HL-60/S4 (cell line): Measurements from ENCODE around the gene UXS1.

Experiments
- in situ Hi-C: fragments of 300-500 bp; cut with MboI; formaldehyde crosslinking; loops from 2 replicates; pipeline ENCODE4 v1.14.3; 2022; ENCODE audit warnings: low sequenced_read_pairs

The UXS1 gene

DNA sequence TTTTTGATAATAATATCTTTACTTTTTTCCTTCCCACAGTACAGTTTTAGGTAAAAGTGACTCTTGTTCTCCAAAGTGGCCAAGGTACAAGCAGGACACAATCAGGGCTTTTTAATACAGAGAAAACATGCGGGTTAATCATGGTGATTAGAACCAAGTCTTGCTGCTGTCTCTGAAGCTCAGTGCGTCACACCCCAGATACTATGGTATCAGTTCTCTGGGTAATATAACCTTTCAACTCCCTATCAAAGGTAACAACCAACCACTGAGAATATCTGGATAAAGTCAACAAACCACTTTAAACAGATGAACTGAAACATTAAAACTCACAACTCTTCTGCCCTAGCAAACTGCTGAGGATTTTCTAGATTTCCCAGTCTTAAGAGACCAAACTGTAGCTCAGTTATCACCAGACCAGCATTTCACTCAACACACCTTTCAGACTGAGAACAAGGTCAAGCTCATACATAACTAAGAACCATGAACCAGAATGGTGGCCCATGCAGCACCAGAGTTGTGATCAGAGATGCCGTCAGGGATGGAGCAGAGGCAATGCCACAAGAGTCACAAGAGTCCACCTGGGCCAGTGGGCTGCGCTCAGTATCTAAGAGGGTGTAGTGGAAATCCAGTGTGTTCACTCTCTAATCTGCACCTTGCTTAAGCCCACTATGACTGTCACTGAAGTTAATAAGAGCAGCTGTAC is 103.0 kb downstream of the UXS1 start:
- in situ Hi-C loops, result no loop called here

DNA sequence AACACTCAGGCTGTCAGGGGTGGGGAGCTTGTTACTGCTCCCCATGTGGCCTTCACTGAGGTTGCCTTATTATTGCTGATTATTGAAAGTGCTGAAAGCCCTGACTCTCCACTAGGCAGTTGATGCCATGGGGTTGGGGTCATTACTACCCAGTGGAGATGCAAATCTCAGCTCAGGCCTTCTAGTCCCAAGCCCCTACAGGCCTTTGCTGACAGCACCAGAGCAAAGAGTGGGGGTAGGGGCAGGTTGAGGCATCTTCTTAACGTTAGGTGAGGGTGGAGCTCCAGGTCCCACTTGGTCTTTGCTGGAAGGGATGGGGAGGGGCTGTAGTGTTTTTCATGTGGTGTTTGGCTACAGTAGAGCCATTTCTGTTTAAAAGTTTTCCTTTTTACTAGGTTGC is 104.5 kb downstream of the UXS1 start:
- in situ Hi-C loops, result no loop called here

DNA sequence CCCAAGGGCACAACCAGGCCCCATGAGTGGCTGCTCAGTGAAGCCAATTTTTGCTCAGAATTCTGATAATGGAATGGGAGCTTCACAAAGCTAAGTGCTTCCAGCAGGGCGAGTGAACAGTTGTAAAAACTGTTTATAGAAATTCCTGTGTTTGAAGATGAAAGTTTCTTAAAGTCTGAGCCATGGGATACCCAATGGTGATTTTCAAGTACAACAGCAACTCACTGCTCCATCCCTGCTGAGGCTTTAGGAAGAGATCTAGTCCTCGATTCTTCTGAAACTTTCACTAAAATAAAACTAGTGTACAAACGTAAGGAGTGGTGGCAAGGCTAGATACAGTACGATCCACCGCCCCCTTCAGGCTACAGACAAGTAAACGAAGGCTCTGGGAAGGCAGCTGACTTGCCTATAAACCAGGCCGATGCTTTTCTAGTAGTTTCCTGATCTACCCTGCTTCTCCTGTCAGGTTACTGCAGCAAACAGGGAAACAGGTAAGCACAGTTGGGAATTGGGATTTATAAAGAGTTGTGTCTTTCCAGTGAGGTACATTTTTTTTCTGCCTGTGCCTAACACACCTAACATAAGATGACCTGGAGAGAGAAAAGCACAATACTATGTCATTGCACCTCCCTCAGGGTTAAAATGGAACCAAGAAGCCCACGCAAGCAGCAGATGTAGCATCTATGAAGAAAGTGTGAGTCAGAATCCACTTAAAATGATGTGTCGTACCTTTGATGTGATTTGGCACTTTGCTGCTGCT is 108.7 kb downstream of the UXS1 start:
- in situ Hi-C loops, result no loop called here

GRCh38 chr2:106080959-106081358 is 113.1 kb downstream of the UXS1 start:
- in situ Hi-C loops, result no loop called here

- in situ Hi-C loops, result no loop called here
These were observed 116.0 kb downstream of the UXS1 start for GRCh38 chr2:106078096-106078495.

DNA sequence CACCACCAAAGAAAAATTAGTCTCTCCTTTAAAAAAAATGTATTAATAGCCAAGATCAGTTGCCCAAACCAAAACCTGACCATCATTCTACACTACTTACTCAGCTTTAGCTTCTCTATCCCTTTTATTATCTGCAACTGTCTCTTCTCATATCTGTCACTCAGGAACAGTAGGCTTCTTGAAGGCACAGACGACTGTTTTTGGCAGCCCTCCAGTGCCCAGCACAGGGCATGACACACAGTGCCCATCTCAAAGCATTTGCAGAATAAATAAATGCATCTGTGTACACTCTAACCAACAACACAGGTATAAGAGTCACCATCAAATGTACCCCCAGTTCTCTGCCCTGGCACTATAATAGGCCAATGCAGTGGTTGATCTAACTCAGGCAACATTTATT is 117.2 kb downstream of the UXS1 start:
- in situ Hi-C loops, result no loop called here

GRCh38 chr2:106075048-106075447 is 119.1 kb downstream of the UXS1 start:
- in situ Hi-C loops, result no loop called here

- in situ Hi-C loops, result no loop called here
These were observed 120.3 kb downstream of the UXS1 start for GRCh38 chr2:106073678-106074406.

- in situ Hi-C loops, result no loop called here
These were observed 123.9 kb downstream of the UXS1 start for GRCh38 chr2:106070181-106070580.

DNA sequence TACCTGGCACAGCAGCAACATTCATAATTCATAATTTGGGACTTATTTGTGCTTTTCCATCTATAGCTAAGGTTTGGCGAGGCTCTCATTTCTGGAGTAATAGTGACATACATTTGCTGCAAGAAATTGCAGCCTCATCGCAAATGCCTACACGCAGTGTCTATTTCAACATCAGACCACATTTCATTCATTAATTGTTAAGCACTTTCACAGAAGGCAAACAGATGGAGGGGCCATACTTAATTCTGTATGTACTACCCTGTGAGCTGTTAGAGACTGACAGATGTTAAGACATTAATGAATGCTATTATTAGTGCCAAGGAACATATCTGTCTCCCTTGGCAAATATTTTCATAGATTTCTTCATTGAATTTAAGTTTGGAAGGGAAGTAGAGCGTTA is 125.7 kb downstream of the UXS1 start:
- in situ Hi-C loops, result no loop called here

DNA sequence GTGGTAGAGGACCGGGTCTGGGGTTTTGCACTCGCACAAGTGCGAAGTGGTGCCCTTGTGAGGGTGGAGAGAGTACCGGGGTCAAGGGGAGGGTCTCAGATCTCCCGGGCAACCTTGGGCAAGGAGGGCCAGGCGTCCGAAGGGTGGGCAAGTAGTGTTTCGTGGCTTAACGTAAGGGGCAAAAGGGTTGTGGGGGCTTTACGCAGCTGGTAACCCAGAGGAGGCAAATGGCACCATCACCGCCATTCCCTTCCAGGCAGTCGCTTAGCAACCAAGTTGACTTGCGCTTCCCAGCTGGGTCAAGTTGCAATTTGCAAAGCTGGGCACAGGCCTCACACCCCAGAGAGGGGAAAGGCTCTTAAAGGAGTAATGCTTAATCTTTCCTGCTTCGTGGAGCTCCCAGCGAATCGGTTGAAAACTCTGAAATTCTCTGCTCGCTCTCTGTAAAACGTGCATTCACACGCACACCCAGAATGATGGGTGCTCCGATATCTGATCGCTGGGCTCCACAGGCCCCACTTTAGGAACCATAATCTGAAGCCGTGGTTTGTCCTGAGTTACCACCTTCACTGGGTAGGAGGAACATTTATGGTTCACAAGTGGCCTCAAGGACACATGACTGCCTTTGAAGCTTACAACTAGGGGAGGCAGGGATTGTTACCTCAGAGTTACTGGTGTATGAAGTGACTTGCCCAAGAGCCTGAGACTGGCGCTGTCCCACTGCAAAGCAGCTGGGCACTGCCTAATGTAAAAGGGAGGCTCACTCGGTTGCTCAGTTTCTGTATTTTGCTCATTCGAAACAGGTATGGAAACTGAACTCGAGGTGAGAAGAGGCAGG is 127.9 kb downstream of the UXS1 start:
- in situ Hi-C loops, result no loop called here

DNA sequence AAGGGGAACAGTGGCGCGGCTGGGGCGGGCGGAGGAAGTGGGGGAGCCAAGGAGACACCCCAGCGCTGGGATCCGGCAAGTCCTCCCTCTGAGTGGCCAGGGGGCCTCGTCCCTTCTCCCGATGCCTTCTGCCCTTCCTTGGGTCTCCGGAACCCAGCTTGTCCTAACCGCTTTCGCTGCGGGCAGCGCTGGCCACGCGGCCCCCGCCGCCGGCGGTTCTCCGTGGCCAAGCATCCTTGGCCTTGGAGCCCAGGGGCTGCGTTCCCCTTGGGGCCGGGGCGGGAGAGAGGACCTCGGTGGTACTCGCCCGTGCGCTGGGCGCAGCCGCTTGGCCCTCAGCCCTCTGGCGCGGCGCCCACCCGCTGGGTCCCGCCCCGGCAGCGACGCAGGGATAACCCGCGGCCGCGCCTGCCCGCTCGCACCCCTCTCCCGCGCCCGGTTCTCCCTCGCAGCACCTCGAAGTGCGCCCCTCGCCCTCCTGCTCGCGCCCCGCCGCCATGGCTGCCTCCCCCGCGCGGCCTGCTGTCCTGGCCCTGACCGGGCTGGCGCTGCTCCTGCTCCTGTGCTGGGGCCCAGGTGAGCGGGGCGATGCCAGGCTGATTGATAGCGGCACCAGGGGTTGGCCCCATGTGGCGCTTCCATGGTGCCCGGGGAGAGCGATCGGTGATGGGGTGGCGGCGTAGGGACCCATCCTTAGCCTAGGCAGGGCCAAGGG is 128.7 kb downstream of the UXS1 start:
- in situ Hi-C loops, result no loop called here

- in situ Hi-C loops, result no loop called here
These were observed 130.9 kb downstream of the UXS1 start for GRCh38 chr2:106063181-106063580.

GRCh38 chr2:106062627-106063026 is 131.5 kb downstream of the UXS1 start:
- in situ Hi-C loops, result no loop called here

DNA sequence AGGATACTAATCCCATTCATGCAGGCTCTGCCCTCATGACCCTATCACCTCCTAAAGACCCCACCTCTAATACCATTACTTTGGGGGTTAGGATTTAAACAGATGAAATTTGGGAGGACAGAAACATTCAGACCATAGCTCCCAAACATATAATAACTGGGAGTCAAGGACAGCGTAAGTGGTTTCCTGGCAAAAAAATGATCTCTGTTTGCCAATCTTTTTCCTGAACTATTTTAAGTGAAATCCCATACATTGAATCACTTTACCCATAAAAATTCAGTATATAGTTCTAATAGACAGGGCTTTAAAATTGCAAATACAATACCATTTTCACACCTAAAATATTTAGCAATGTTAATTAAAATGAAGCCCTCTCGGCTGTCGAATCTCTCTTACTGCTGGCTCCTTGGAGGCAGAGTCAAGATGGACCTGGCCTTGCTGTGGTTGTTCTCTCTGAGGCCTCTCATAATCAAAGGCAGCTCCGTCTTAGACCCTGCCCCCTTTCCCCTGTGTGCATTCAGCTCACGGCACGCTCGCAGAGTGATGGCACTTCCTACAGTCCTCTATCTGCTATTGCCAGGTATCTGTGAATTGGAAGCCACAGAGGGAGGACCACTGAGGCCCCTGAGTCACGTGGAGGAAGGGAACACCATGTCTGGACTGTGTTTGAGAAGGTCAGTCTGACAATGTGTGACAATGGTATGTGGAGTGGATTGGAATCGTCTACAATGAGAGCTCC is 132.3 kb downstream of the UXS1 start:
- in situ Hi-C loops, result no loop called here

DNA sequence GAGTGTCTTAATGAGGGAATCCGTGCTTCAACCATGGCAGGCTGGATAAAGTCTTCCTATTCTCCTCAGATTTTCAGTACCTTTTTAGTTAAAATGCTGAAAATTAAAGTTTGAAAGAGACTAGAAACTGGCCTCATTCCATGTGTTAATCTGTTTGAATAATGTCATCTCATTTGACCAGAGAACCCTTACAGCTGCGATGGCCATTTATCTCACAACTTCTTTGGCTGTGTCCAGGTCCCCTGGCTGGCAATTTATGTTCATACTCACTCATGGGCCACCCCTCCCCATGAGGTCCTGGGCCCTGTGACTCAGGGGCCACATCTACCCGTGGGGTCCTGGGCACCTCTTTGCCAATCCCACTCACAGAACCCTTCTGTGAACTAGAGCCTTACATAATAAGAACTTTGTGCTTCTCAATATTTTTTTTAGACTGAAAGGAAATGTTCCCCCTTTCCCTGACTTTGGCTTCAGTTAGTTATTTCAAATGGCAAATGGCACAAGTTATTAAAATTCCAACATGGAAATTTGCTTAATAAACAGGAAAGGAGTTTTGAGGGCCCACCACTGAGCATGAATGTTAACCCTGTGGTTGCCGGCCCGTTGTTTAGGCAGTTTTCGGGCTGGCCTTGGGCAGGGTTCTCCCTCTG is 134.6 kb downstream of the UXS1 start:
- in situ Hi-C loops, result no loop called here

DNA sequence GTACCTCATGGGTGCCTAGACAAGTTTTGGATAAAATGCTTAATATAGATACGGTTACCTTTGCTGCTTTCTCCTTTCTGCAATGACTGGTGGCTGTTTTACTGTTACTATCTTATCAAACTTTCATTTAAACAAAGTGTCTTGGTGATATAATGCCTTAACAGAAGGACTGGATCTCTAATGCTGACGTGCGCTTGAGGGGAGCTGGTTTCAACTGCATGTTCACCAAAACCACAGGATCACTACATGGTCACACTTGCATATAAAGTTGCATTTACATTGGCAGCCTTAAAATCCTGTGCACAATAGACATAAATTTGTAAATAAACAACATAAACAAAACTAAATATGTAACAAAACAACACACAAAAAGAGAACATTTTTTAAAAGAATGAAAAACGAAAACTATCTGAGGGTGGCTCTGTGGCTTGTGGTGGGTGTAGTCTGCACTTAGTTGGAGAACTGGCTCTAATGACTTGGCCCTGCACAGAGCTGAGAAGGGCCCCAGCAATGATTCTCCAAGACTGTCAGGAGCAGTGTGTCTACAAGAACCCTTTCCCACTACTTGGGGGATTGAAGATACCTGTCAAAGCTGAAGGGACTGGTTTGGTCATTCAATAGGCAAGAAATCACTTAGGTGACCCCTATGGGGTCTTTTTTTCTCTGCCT is 135.5 kb downstream of the UXS1 start:
- in situ Hi-C loops, result no loop called here

DNA sequence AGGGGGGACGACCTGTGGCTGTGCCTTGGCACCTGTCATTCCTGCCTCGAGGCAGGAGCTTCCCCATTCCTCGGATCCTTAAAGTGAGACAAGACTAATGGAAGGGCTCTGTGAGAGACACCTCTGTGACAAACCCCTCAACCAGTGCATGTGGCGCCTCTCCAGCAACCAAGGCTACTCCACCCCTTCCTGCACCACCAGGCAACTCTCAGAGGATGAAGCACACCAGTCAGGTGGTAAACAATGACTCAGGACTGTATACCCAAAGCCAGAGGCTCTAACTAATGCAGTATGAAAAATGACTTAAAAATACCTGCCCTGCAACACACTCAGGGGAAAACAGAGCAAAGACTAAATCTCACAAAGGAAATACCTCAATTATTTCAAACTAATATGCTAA is 136.9 kb downstream of the UXS1 start:
- in situ Hi-C loops, result no loop called here
